Brain microvascular endothelial cell (primary cell): ENCODE data around the gene CLINT1.

Experiments used
- DNase-seq: peaks from one replicate; pipeline ENCODE4 v3.0.0-alpha.2; 2020
- H3K27ac ChIP-seq: fragments of 250-450 bp; sonication (Bioruptor Pico); 2 replicates; pipeline ENCODE4 v1.5.1; 2020; ENCODE audit warnings: mild to moderate bottlenecking, moderate library complexity
- H3K27me3 ChIP-seq: fragments of 250-450 bp; sonication (Bioruptor Pico); replicated peaks from 2 replicates; pipeline ENCODE4 v1.5.1; 2020; ENCODE audit warnings: mild to moderate bottlenecking
- H3K36me3 ChIP-seq: fragments of 250-450 bp; sonication (Bioruptor Pico); replicated peaks from 2 replicates; pipeline ENCODE4 v1.5.1; 2020; ENCODE audit warnings: mild to moderate bottlenecking
- H3K4me3 ChIP-seq: 2 replicates; pipeline ENCODE4 v1.5.1; 2011; ENCODE audit warnings: low read depth, mild to moderate bottlenecking, control low read depth, low read length, moderate library complexity
- CTCF ChIP-seq: IDR thresholded peaks from 2 replicates; pipeline ENCODE4 v1.5.1; 2011; ENCODE audit warnings: low read depth, mild to moderate bottlenecking, moderate library complexity, low read length, control low read depth, inconsistent platforms; ENCODE audit errors: missing control alignments
- in situ Hi-C: cut with HindIII; loops from 2 replicates; pipeline ENCODE4 v1.10.0; 2017; ENCODE audit warnings: low sequenced_read_pairs, low pct_ligation_motif_present

Gene CLINT1

GRCh38 chr5:157900644-157901043 is 41.7 kb upstream of the CLINT1 start:
- TF ChIP-seq CTCF = no peak
- Histone ChIP-seq H3K4me3 (no peak overlapping the region), H3K27me3 (no peaks in the 10 kb centered on the region), H3K36me3 (no peaks in the 10 kb centered on the region), H3K27ac (no peak overlapping the region)
- DNase-seq = no peak
- in situ Hi-C loops = no loop called here

GRCh38 chr5:157893611-157894010 is 34.7 kb upstream of the CLINT1 start:
- Histone ChIP-seq H3K36me3 (no peaks in the 10 kb centered on the region), H3K4me3 (no peak overlapping the region), H3K27me3 (no peaks in the 10 kb centered on the region), H3K27ac (no peak overlapping the region)
- DNase-seq = no peak
- TF ChIP-seq CTCF = no peak
- in situ Hi-C loops = no loop called here

GRCh38 chr5:157892974-157893373 is 34.0 kb upstream of the CLINT1 start:
- no peaks in the 10 kb centered on the region for H3K36me3 ChIP-seq
- H3K27me3 ChIP-seq = no peaks in the 10 kb centered on the region
- no peak overlapping the region for H3K4me3 ChIP-seq
- H3K27ac ChIP-seq = no peak overlapping the region
- in situ Hi-C loops = no loop called here
- TF ChIP-seq CTCF = no peak
- no peak for DNase-seq

- Histone ChIP-seq H3K36me3 (no peaks in the 10 kb centered on the region), H3K27me3 (no peaks in the 10 kb centered on the region), H3K27ac (no peak overlapping the region), H3K4me3 (no peak overlapping the region)
- DNase-seq = no peak
- in situ Hi-C loops = no loop called here
- TF ChIP-seq CTCF = no peak
These were observed 32.1 kb upstream of the CLINT1 start for GRCh38 chr5:157890836-157891597.

- Histone ChIP-seq H3K36me3 (no peaks in the 10 kb centered on the region), H3K27me3 (no peaks in the 10 kb centered on the region), H3K4me3 (no peak overlapping the region), H3K27ac (no peak overlapping the region)
- TF ChIP-seq CTCF = no peak
- no peak for DNase-seq
- in situ Hi-C loops = no loop called here
These were observed 30.0 kb upstream of the CLINT1 start for GRCh38 chr5:157888814-157889532.
